ENCODE data around the gene CRHR2.

GRCh38 chr7:30699706-30700495, 17.6 kb upstream of the CRHR2 start:
- TF ChIP-seq TCF7 (CRISPR knock-in tag; IDR thresholded peaks at IDR 0.05; ENCODE audit: low read depth) (no peak), CTCF (IDR thresholded peaks at IDR 0.05) (no peak), NR2C2 (CRISPR knock-in tag; IDR thresholded peaks at IDR 0.05) (no peak), USF2 (CRISPR knock-in tag; IDR thresholded peaks at IDR 0.05) (no peak), FOXJ3 (CRISPR knock-in tag; IDR thresholded peaks at IDR 0.05; ENCODE audit: borderline replicate concordance) (no peak), TEAD1 (CRISPR knock-in tag; IDR thresholded peaks at IDR 0.05) (no peak), ZNF425 (CRISPR knock-in tag; conservative IDR thresholded peaks at IDR 0.05) (no peak), SP1 (CRISPR knock-in tag; conservative IDR thresholded peaks at IDR 0.05) (no peak), SMAD3 (CRISPR knock-in tag; IDR thresholded peaks at IDR 0.05; ENCODE audit: borderline replicate concordance) (no peak), ZMAT4 (CRISPR knock-in tag; IDR thresholded peaks at IDR 0.05) (no peak), FOXK1 (CRISPR knock-in tag; IDR thresholded peaks at IDR 0.05) (no peak)
